Neural cell (in vitro differentiated cells): ENCODE results near the gene LRRC73. TPM values are rescaled to one million over a fixed set of nuclear protein-coding genes. Genes with fewer than 3 reads are reported as not detected.

Experiments used
- H2AFZ ChIP-seq: fragments of 200-600, 300-800 bp; sonication (generic), shearing (Covaris generic); 2 replicates; pipeline ENCODE4 v1.6.0; 2014; ENCODE audit warnings: low read depth, mild to moderate bottlenecking, antibody characterized with exemption, low read length, moderate library complexity
- H3F3A ChIP-seq: fragments of 200-600 bp; shearing (Covaris generic); 2 replicates; pipeline ENCODE4 v1.6.1; 2016; ENCODE audit warnings: mild to moderate bottlenecking, moderate library complexity, mixed read lengths, antibody characterized with exemption, low read length; ENCODE audit not compliant: insufficient read depth, poor library complexity, severe bottlenecking
- H3K27ac ChIP-seq: fragments of 200-600, 300-800 bp; sonication (generic), shearing (Covaris generic); 2 replicates; pipeline ENCODE4 v1.5.1; 2014; ENCODE audit warnings: mild to moderate bottlenecking, low read length, moderate library complexity
- H3K27me3 ChIP-seq: fragments of 300-800, 200-600 bp; sonication (generic), shearing (Covaris generic); 2 replicates; pipeline ENCODE4 v1.6.0; 2014; ENCODE audit warnings: mild to moderate bottlenecking, low read depth, low read length, moderate library complexity; ENCODE audit not compliant: insufficient read depth
- H3K36me3 ChIP-seq: fragments of 300-800, 200-600 bp; sonication (generic), shearing (Covaris generic); 2 replicates; pipeline ENCODE4 v1.5.1; 2014; ENCODE audit warnings: mild to moderate bottlenecking, antibody characterized with exemption, low read length, moderate library complexity; ENCODE audit not compliant: insufficient read depth
- H3K4me2 ChIP-seq: fragments of 300-800, 200-600 bp; sonication (generic), shearing (Covaris generic); 2 replicates; pipeline ENCODE4 v1.6.0; 2014; ENCODE audit warnings: mild to moderate bottlenecking, low read length
- H3K4me3 ChIP-seq: fragments of 300-800, 200-600 bp; sonication (generic), shearing (Covaris generic); 2 replicates; pipeline ENCODE4 v1.5.1; 2014; ENCODE audit warnings: mild to moderate bottlenecking, low read length, moderate library complexity
- H3K79me2 ChIP-seq: fragments of 200-600 bp; shearing (Covaris generic); replicated peaks from 2 replicates; pipeline ENCODE4 v1.6.0; 2014; ENCODE audit warnings: mild to moderate bottlenecking, low read length, moderate library complexity; ENCODE audit not compliant: insufficient read depth
- H3K9ac ChIP-seq: fragments of 300-800, 200-600 bp; sonication (generic), shearing (Covaris generic); 2 replicates; pipeline ENCODE4 v1.6.1; 2016; ENCODE audit warnings: mild to moderate bottlenecking, low read length, mixed read lengths
- H3K9me2 ChIP-seq: fragments of 200-600 bp; shearing (Covaris generic); 2 replicates; pipeline ENCODE4 v1.6.1; 2016; ENCODE audit warnings: mild to moderate bottlenecking, low read length, mixed read lengths; ENCODE audit not compliant: insufficient read depth
- H3K9me3 ChIP-seq: fragments of 200-600, 300-800 bp; sonication (generic), shearing (Covaris generic); 2 replicates; pipeline ENCODE4 v1.6.1; 2016; ENCODE audit warnings: mild to moderate bottlenecking, mixed run types, low read length, moderate library complexity, mixed read lengths
- H4K20me1 ChIP-seq: fragments of 200-600 bp; shearing (Covaris generic); 2 replicates; pipeline ENCODE4 v1.6.1; 2016; ENCODE audit warnings: mild to moderate bottlenecking, mixed run types; ENCODE audit not compliant: insufficient read depth
- CTCF ChIP-seq: fragments of 450-650 bp; IDR thresholded peaks from 2 replicates; pipeline ENCODE4 v1.5.1; 2014; ENCODE audit warnings: antibody characterized with exemption, mild to moderate bottlenecking, moderate library complexity; ENCODE audit not compliant: poor library complexity, severe bottlenecking
- EP300 ChIP-seq: fragments of 450-650 bp; conservative IDR thresholded peaks from 2 replicates; pipeline ENCODE4 v1.6.1; 2014; ENCODE audit warnings: antibody characterized with exemption, mild to moderate bottlenecking, moderate library complexity; ENCODE audit not compliant: poor library complexity, severe bottlenecking
- EZH2 ChIP-seq: fragments of 200-600, 300-800 bp; shearing (Covaris generic), sonication (generic); IDR thresholded peaks from 2 replicates; pipeline ENCODE4 v1.6.1; 2014; ENCODE audit warnings: antibody characterized with exemption, low read length, borderline replicate concordance, mild to moderate bottlenecking; ENCODE audit not compliant: insufficient read depth, poor library complexity, severe bottlenecking
- MXI1 ChIP-seq: fragments of 450-650 bp; conservative IDR thresholded peaks from 2 replicates; pipeline ENCODE4 v1.6.1; 2014; ENCODE audit warnings: antibody characterized with exemption, mild to moderate bottlenecking; ENCODE audit not compliant: poor library complexity, severe bottlenecking
- POLR2AphosphoS5 ChIP-seq: IDR thresholded peaks from 2 replicates; pipeline ENCODE4 v1.6.1; 2012
- RAD21 ChIP-seq: fragments of 450-650 bp; conservative IDR thresholded peaks from 2 replicates; pipeline ENCODE4 v1.6.1; 2014; ENCODE audit warnings: antibody characterized with exemption, mild to moderate bottlenecking, moderate library complexity
- REST ChIP-seq: IDR thresholded peaks from 2 replicates; pipeline ENCODE4 v1.6.1; 2012; ENCODE audit warnings: borderline replicate concordance
- SMC3 ChIP-seq: fragments of 450-650 bp; conservative IDR thresholded peaks from 2 replicates; pipeline ENCODE4 v1.6.1; 2014; ENCODE audit warnings: antibody characterized with exemption, mild to moderate bottlenecking, moderate library complexity; ENCODE audit not compliant: poor library complexity
- TAF1 ChIP-seq: IDR thresholded peaks from 2 replicates; pipeline ENCODE4 v1.6.1; 2012; ENCODE audit warnings: low read depth
- polyA plus RNA-seq: library from polyadenylated mRNA; depleted of rRNA; stranded (reverse); fragments of >200 nt; gene quantifications from 2 replicates; pipeline ENCODE4 v1.2.3, GENCODE V29; 2014

The LRRC73 gene
- polyA plus RNA-seq, 1 donor from 2014 or later, result 4.7 TPM

GRCh38 chr6:43493230-43493629 lies 16.9 kb downstream of the LRRC73 start:
- Histone ChIP-seq H3K27ac (no peak overlapping the region), H3K9me3 (no peaks in the 10 kb centered on the region), H3K9me2 (no peaks in the 10 kb centered on the region), H4K20me1 (no peaks in the 10 kb centered on the region), H3K4me2 (no peak overlapping the region), H3K4me3 (no peak overlapping the region), H3F3A (no peaks in the 10 kb centered on the region), H3K79me2 (no peaks in the 10 kb centered on the region), H2AFZ (no peak overlapping the region), H3K36me3 (no peaks in the 10 kb centered on the region), H3K27me3 (no peaks in the 10 kb centered on the region), H3K9ac (no peak overlapping the region)
- no peak for TF ChIP-seq EP300
- no peak for TF ChIP-seq EZH2
- TF ChIP-seq TAF1, result no peak
- no peak for TF ChIP-seq SMC3
- no peak for TF ChIP-seq CTCF
- TF ChIP-seq MXI1, result no peak
- no peak for TF ChIP-seq POLR2AphosphoS5
- TF ChIP-seq RAD21, result no peak
- no peak for TF ChIP-seq REST

GRCh38 chr6:43492673-43493072 lies 17.5 kb downstream of the LRRC73 start:
- Histone ChIP-seq H3K4me3 (no peak overlapping the region), H3K4me2 (no peak overlapping the region), H2AFZ (no peak overlapping the region), H3K9me2 (no peaks in the 10 kb centered on the region), H3F3A (no peaks in the 10 kb centered on the region), H3K9me3 (no peaks in the 10 kb centered on the region), H3K27ac (no peak overlapping the region), H3K27me3 (no peaks in the 10 kb centered on the region), H3K9ac (no peak overlapping the region), H4K20me1 (no peaks in the 10 kb centered on the region), H3K36me3 (no peaks in the 10 kb centered on the region), H3K79me2 (no peaks in the 10 kb centered on the region)
- TF ChIP-seq EZH2 (no peak), MXI1 (no peak), EP300 (no peak), REST (no peak), CTCF (no peak), RAD21 (no peak), TAF1 (no peak)
